Activated CD4-positive, CD25-positive, alpha-beta regulatory T cell treated with anti-CD3 and anti-CD28 coated beads, Interleukin-2, amount 50 U/mL, for 24 hours (primary cell): ENCODE measurements around the gene PHLDA2.
"Not testable (repeated sequence)": the region's sequence is repeated elsewhere in the genome, so short reads cannot be mapped to it uniquely, and the experiment has no call there.

Source experiments
- ATAC-seq, 2 donors: fragments of 150-1000 bp; cut with Tn5 transposase; one replicate each; pipeline ENCODE4 v1.10.0; 2021; ENCODE audit warnings: mild to moderate bottlenecking in 1 of 2, moderate library complexity in 1 of 2

Gene PHLDA2

GRCh38 chr11:2944530-2944929 is 15.3 kb upstream of the PHLDA2 start:
- no peak for ATAC-seq

GRCh38 chr11:2943711-2944118 is 14.5 kb upstream of the PHLDA2 start:
- no peak for ATAC-seq

GRCh38 chr11:2942872-2943710 is 13.9 kb upstream of the PHLDA2 start:
- no peak for ATAC-seq

- ATAC-seq: no peak
Measured at GRCh38 chr11:2942447-2942846, 13.2 kb upstream of the PHLDA2 start.

GRCh38 chr11:2940921-2941821 is 12.0 kb upstream of the PHLDA2 start:
- peak in 1 of 2 donors; percentile 4 for ATAC-seq

GRCh38 chr11:2940147-2940920 is 11.1 kb upstream of the PHLDA2 start:
- ATAC-seq: peak; percentile 80 to 81

- not testable (repeated sequence) for ATAC-seq
Measured at GRCh38 chr11:2938458-2939418, 9.5 kb upstream of the PHLDA2 start.

- ATAC-seq: not testable (repeated sequence)
Measured at GRCh38 chr11:2937641-2938457, 8.6 kb upstream of the PHLDA2 start.

GRCh38 chr11:2934611-2935239 is 5.5 kb upstream of the PHLDA2 start:
- no peak for ATAC-seq

- ATAC-seq: no peak
Measured at GRCh38 chr11:2934021-2934550, 4.9 kb upstream of the PHLDA2 start.

GRCh38 chr11:2933375-2934020 is 4.3 kb upstream of the PHLDA2 start:
- ATAC-seq: peak; percentile 47 to 60

- ATAC-seq: no peak
Measured at GRCh38 chr11:2932850-2933251, 3.6 kb upstream of the PHLDA2 start.

GRCh38 chr11:2931771-2932738 is 2.8 kb upstream of the PHLDA2 start:
- no peak for ATAC-seq

GRCh38 chr11:2931420-2931746 is 2.2 kb upstream of the PHLDA2 start:
- no peak for ATAC-seq

- peak; percentile 9 to 25 for ATAC-seq
Measured at GRCh38 chr11:2930704-2931419, 1.6 kb upstream of the PHLDA2 start.

GRCh38 chr11:2929950-2930703 is 907 bp upstream of the PHLDA2 start:
- ATAC-seq: peak; percentile 25 to 29

GRCh38 chr11:2929531-2929949 is 320 bp upstream of the PHLDA2 start:
- peak; percentile 23 to 39 for ATAC-seq
